A549 (cell line): ENCODE data around the gene RFESD. TPM values are rescaled to one million over a fixed set of nuclear protein-coding genes. Genes with fewer than 3 reads are reported as not detected.

Experiments
- ATAC-seq, 2 experiments: fragments of 200-7000 bp in 1 of 2; fragments of >200 bp in 1 of 2; cut with Nextera tagmentation in 1 of 2; cut with Tn5 transposase in 1 of 2; 3 replicates each; pipeline versions ENCODE4 v1.8.0 to v1.9.1; 2018 to 2020; ENCODE audit warnings: mild to moderate bottlenecking in 1 of 2, moderate library complexity in 1 of 2
- CTCF ChIA-PET: fragments of 300-600 bp; sonication (Branson Sonifier 250); formaldehyde crosslinking; extraction: SDS; loops from one replicate; lab custom pipeline; 2021; ENCODE audit warnings: antibody characterized with exemption, inconsistent platforms; lab: Yijun Ruan, JAX
- POLR2A ChIA-PET: fragments of 350-600 bp; formaldehyde crosslinking; extraction: SDS; loops from one replicate; lab custom pipeline; 2021; ENCODE audit warnings: antibody characterized with exemption, inconsistent platforms; lab: Yijun Ruan, JAX
- DNase-seq, 2 experiments: peaks; one replicate each; pipeline versions ENCODE4 v3.0.0 to v3.0.0-alpha.2; 2011 to 2016; ENCODE audit warnings: low read depth in 1 of 2, low spot score in 1 of 2
- FAIRE-seq: peaks from 2 replicates; lab custom pipeline; 2011; peaks lifted over from hg19 to GRCh38; lab: Jason Lieb, UNC
- H3K27ac ChIP-seq, 2 experiments: fragments of >200 bp; sonication (Bioruptor Twin); formaldehyde crosslinking; 3 replicates each; pipeline ENCODE4 v1.5.1; 2016 to 2017
- H3K4me1 ChIP-seq: fragments of >200 bp; sonication (Bioruptor Twin); formaldehyde crosslinking; 3 replicates; pipeline ENCODE4 v1.6.1; 2016
- H3K4me2 ChIP-seq: fragments of >200 bp; sonication (Bioruptor Twin); formaldehyde crosslinking; 3 replicates; pipeline ENCODE4 v1.6.1; 2016
- H3K4me3 ChIP-seq: fragments of >200 bp; sonication (Bioruptor Twin); formaldehyde crosslinking; 3 replicates; pipeline ENCODE4 v1.5.1; 2016
- H3K9me3 ChIP-seq: fragments of >200 bp; sonication (Bioruptor Twin); formaldehyde crosslinking; 3 replicates; pipeline ENCODE4 v1.6.1; 2016
- BCL3 ChIP-seq: fragments of >200 bp; sonication (Bioruptor Twin); formaldehyde crosslinking; IDR thresholded peaks from 3 replicates; pipeline ENCODE4 v1.6.1; 2016
- CBX8 ChIP-seq: fragments of 200-600 bp; sonication (generic); IDR thresholded peaks from 2 replicates; pipeline ENCODE4 v1.6.1; 2016
- CTCF ChIP-seq: fragments of >200 bp; sonication (Bioruptor Twin); formaldehyde crosslinking; IDR thresholded peaks from 3 replicates; pipeline ENCODE4 v1.5.1; 2016
- EHF ChIP-seq: fragments of 250-450 bp; sonication (Bioruptor Pico); IDR thresholded peaks from 2 replicates; pipeline ENCODE4 v1.5.0; 2020; ENCODE audit warnings: mild to moderate bottlenecking
- EHMT2 ChIP-seq: fragments of 200-600 bp; sonication (generic); IDR thresholded peaks from 2 replicates; pipeline ENCODE4 v1.6.1; 2016; ENCODE audit warnings: antibody characterized with exemption, low read depth, mild to moderate bottlenecking, moderate library complexity
- FOXS1 ChIP-seq: fragments of 250-450 bp; sonication (Bioruptor Pico); IDR thresholded peaks from 2 replicates; pipeline ENCODE4 v1.5.0; 2020; ENCODE audit warnings: mild to moderate bottlenecking, moderate library complexity
- HDAC2 ChIP-seq: fragments of 200-600 bp; sonication (generic); IDR thresholded peaks from 2 replicates; pipeline ENCODE4 v1.6.1; 2016
- HES2 ChIP-seq: fragments of >200 bp; sonication (Bioruptor Twin); formaldehyde crosslinking; IDR thresholded peaks from 2 replicates; pipeline ENCODE4 v1.6.1; 2016
- HMGXB4 ChIP-seq: fragments of 250-450 bp; sonication (Bioruptor Pico); IDR thresholded peaks from 2 replicates; pipeline ENCODE4 v1.5.0; 2021; ENCODE audit warnings: mild to moderate bottlenecking, moderate library complexity, borderline replicate concordance
- HOXA7 ChIP-seq: fragments of 250-450 bp; sonication (Bioruptor Pico); IDR thresholded peaks from 2 replicates; pipeline ENCODE4 v1.5.0; 2020; ENCODE audit warnings: mild to moderate bottlenecking, moderate library complexity
- PBX3 ChIP-seq: IDR thresholded peaks from 2 replicates; pipeline ENCODE4 v1.6.1; 2012
- PHF8 ChIP-seq: fragments of 200-600 bp; sonication (generic); IDR thresholded peaks from 2 replicates; pipeline ENCODE4 v1.6.1; 2016; ENCODE audit warnings: low read depth, mild to moderate bottlenecking, antibody characterized with exemption, moderate library complexity, borderline replicate concordance
- RAD21 ChIP-seq, 2 experiments: fragments of >200 bp in 1 of 2; sonication (Bioruptor Twin) in 1 of 2; formaldehyde crosslinking in 1 of 2; IDR thresholded peaks in 1 of 2; conservative IDR thresholded peaks in 1 of 2; 2 replicates in 1 of 2; 3 replicates in 1 of 2; pipeline ENCODE4 v1.6.1; 2012 to 2018; ENCODE audit warnings: inconsistent platforms in 1 of 2
- REST ChIP-seq: fragments of 200-600 bp; sonication (generic); IDR thresholded peaks from 2 replicates; pipeline ENCODE4 v1.6.1; 2016; ENCODE audit warnings: antibody characterized with exemption, mild to moderate bottlenecking, moderate library complexity
- TFCP2L1 ChIP-seq: fragments of 250-450 bp; sonication (Bioruptor Pico); IDR thresholded peaks from 2 replicates; pipeline ENCODE4 v1.5.0; 2021; ENCODE audit warnings: mild to moderate bottlenecking
- USF2 ChIP-seq: fragments of 450-650 bp; IDR thresholded peaks from 2 replicates; pipeline ENCODE4 v1.6.1; 2014; ENCODE audit warnings: antibody characterized with exemption
- ZFP36 ChIP-seq: fragments of 450-650 bp; IDR thresholded peaks from 2 replicates; pipeline ENCODE4 v1.6.1; 2014; ENCODE audit warnings: borderline replicate concordance; ENCODE audit not compliant: partially characterized antibody
- WGBS: methylation state at CpG from one replicate; pipeline ENCODE4 v1.1.6; 2017; ENCODE audit errors: missing lambda C conversion rate; 5-methylcytosine and 5-hydroxymethylcytosine counted together
- polyA plus RNA-seq, 4 experiments: library from polyadenylated mRNA; depleted of rRNA in 3 of 4; stranded (reverse); fragments of >200 nt; fragmentation: RNase III in 1 of 4; extraction: RNeasy Plus Mini Kit Qiagen cat#74134 plus additional on column Dnase treatment in 1 of 4; gene quantifications; 2 replicates in 3 of 4; 3 replicates in 1 of 4; pipeline ENCODE4 v1.2.3, GENCODE V29; 2011 to 2017

Gene RFESD
- polyA plus RNA-seq, 2 of the 4 experiments (the other 2 are of a cell fraction): 1.6 to 5.4 TPM

- 84% methylated on average over 1 of the region's 1 CpG for WGBS
- TF ChIP-seq CTCF (no peak), CBX8 (no peak), PBX3 (no peak), HES2 (no peak), HDAC2 (no peak)
- no peak for ATAC-seq
- no peak overlapping the region for H3K4me3 ChIP-seq
- no peak overlapping the region for H3K4me2 ChIP-seq
- no peaks in the 10 kb centered on the region for H3K4me1 ChIP-seq
- DNase-seq: no peak
- no peak overlapping the region for H3K27ac ChIP-seq
- H3K9me3 ChIP-seq: no peaks in the 10 kb centered on the region
- ChIA-PET CTCF (interaction anchor here (0.5 kb wide), 1 partner anchor 1247 kb away, joined by 3 read pairs; no protein-coding TSS in a partner anchor), POLR2A (no interaction called here)
- no peak for FAIRE-seq
These were observed 46.0 kb upstream of the RFESD start for GRCh38 chr5:95600557-95600956.

GRCh38 chr5:95605786-95606185, 40.8 kb upstream of the RFESD start:
- H3K9me3 ChIP-seq: no peaks in the 10 kb centered on the region
- POLR2A ChIA-PET: no interaction called here
- DNase-seq: no peak
- 93% methylated on average over 5 of the region's 5 CpGs for WGBS
- TF ChIP-seq HOXA7 (CRISPR knock-in tag) (no peak), HMGXB4 (CRISPR knock-in tag) (no peak), BCL3 (no peak), REST (no peak), CBX8 (no peak), EHF (no peak), ZFP36 (no peak), USF2 (no peak), RAD21 (conservative IDR thresholded peaks at IDR 0.05 in 1 of 2, IDR thresholded peaks at IDR 0.05 in 1 of 2) (no peak), FOXS1 (CRISPR knock-in tag) (no peak), PHF8 (no peak), TFCP2L1 (no peak), HDAC2 (no peak), EHMT2 (no peak)
- TF ChIP-seq, all 56 proteins: peak for 0
- Histone ChIP-seq H3K4me1 (no peaks in the 10 kb centered on the region), H3K4me2 (no peak overlapping the region), H3K27ac (no peak overlapping the region), H3K4me3 (no peak overlapping the region)
- FAIRE-seq: no peak
- CTCF ChIA-PET: no interaction called here
- ATAC-seq: no peak
